AG10803 (cell line): ENCODE data around the gene CDKAL1.

Experiments used
- DNase-seq: peaks from one replicate; pipeline ENCODE4 v3.0.0; 2010; ENCODE audit warnings: low read depth
- H3K4me3 ChIP-seq: 2 replicates; pipeline ENCODE4 v1.5.1; 2011; ENCODE audit warnings: mild to moderate bottlenecking, low read length, control low read depth
- TF ChIP-seq, protein P1 (sequence below): conservative IDR thresholded peaks from 2 replicates; pipeline ENCODE4 v1.5.1; 2011; ENCODE audit warnings: mild to moderate bottlenecking, low read length, control low read depth, inconsistent platforms

The CDKAL1 gene

GRCh38 chr6:20833881-20834515 lies 299.7 kb downstream of the CDKAL1 start:
- no peak for DNase-seq
- no peak overlapping the region for H3K4me3 ChIP-seq
- TF ChIP-seq, protein P1, sequence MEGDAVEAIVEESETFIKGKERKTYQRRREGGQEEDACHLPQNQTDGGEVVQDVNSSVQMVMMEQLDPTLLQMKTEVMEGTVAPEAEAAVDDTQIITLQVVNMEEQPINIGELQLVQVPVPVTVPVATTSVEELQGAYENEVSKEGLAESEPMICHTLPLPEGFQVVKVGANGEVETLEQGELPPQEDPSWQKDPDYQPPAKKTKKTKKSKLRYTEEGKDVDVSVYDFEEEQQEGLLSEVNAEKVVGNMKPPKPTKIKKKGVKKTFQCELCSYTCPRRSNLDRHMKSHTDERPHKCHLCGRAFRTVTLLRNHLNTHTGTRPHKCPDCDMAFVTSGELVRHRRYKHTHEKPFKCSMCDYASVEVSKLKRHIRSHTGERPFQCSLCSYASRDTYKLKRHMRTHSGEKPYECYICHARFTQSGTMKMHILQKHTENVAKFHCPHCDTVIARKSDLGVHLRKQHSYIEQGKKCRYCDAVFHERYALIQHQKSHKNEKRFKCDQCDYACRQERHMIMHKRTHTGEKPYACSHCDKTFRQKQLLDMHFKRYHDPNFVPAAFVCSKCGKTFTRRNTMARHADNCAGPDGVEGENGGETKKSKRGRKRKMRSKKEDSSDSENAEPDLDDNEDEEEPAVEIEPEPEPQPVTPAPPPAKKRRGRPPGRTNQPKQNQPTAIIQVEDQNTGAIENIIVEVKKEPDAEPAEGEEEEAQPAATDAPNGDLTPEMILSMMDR: no peak

DNA sequence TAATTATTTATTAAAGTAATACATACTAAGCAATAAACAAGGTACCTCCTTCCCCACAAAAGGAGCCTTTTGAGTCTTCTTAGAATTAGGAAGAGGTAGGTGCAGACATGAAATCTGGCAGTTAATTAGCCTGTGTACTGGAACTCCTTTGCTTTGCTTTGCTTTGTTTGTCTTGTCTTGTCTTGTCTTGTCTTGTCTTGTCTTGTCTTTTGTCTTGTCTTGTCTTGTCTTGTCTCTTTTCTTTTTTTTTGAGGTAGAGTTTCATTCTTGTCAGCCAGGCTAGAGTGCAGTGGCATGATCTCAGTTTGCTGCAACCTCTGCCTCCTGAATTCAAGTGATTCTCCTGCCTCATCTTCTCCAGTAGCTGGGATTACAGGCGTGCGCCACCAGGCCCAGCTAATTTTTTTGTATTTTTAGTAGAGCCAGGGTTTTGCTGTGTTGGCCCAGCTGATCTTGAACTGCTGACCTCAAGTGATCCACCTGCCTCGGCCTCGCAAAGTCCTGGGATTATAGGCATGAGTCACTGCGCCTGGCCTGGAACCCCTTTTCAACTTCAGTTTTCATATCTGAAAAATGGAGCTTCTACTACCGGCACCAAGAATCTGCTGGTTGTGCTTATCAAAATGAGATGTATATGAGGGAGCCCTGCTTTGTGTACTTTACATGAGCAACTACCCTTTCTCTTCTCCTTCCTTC lies 301.2 kb downstream of the CDKAL1 start:
- DNase-seq: no peak
- TF ChIP-seq, protein P1: no peak
- H3K4me3 ChIP-seq: no peak overlapping the region

DNA sequence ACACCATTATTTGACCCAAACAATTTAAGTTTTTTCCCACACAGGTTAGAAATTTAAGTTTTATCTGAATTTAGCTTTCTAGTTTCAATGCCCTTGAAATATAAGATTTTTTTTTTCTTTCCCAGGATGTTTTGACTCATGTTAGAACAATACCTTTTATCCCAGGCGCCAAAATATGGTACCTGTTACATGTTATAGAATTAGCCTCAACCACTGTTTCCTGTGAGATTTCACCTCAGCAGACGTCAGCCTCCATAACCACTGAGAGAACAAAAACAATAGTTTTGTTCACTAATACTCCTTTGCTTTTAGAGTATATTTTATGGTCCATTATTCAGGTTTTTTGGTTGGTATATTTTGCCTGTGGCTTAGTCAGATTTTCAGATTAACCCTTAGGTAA lies 302.9 kb downstream of the CDKAL1 start:
- TF ChIP-seq, protein P1: no peak
- no peak overlapping the region for H3K4me3 ChIP-seq
- no peak for DNase-seq

DNA sequence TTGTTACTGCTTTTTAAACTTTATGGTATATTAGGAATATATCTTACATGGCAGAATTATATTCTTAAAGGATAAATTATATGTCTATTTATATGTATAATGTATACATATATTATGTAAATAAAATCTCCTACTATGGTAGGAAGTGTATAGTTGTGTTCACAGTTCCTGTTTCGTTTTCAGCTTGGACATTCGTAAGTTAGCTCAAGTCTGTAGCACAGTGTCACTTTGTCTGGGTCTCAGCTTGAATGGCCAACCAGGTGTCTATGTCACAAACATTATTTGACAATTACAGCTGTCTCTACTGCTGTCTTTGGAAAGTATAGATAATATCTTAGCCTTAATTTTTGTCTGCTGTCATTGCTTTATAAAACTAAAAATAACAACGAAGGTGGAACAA lies 303.9 kb downstream of the CDKAL1 start:
- TF ChIP-seq, protein P1: no peak
- no peak overlapping the region for H3K4me3 ChIP-seq
- DNase-seq: no peak

- TF ChIP-seq, protein P1: no peak
- no peak for DNase-seq
- H3K4me3 ChIP-seq: no peak overlapping the region
Measured at GRCh38 chr6:20839630-20840029, 305.4 kb downstream of the CDKAL1 start.

GRCh38 chr6:20840675-20841074 lies 306.4 kb downstream of the CDKAL1 start:
- no peak overlapping the region for H3K4me3 ChIP-seq
- DNase-seq: peak; percentile 78
- TF ChIP-seq, protein P1: no peak

GRCh38 chr6:20841806-20842205 lies 307.5 kb downstream of the CDKAL1 start:
- H3K4me3 ChIP-seq: no peak overlapping the region
- TF ChIP-seq, protein P1: no peak
- no peak for DNase-seq
